A549 (cell line): ENCODE results near the gene ALG8. TPM values are rescaled to one million over a fixed set of nuclear protein-coding genes. Genes with fewer than 3 reads are reported as not detected.

Experiments used
- ATAC-seq, 2 experiments: fragments of 200-7000 bp in 1 of 2; fragments of >200 bp in 1 of 2; cut with Nextera tagmentation in 1 of 2; cut with Tn5 transposase in 1 of 2; 3 replicates each; pipeline versions ENCODE4 v1.8.0 to v1.9.1; 2018 to 2020; ENCODE audit warnings: mild to moderate bottlenecking in 1 of 2, moderate library complexity in 1 of 2
- CTCF ChIA-PET: fragments of 300-600 bp; sonication (Branson Sonifier 250); formaldehyde crosslinking; extraction: SDS; loops from one replicate; lab custom pipeline; 2021; ENCODE audit warnings: antibody characterized with exemption, inconsistent platforms; lab: Yijun Ruan, JAX
- POLR2A ChIA-PET: fragments of 350-600 bp; formaldehyde crosslinking; extraction: SDS; loops from one replicate; lab custom pipeline; 2021; ENCODE audit warnings: antibody characterized with exemption, inconsistent platforms; lab: Yijun Ruan, JAX
- DNase-seq, 2 experiments: peaks; one replicate each; pipeline versions ENCODE4 v3.0.0 to v3.0.0-alpha.2; 2011 to 2016; ENCODE audit warnings: low read depth in 1 of 2, low spot score in 1 of 2
- FAIRE-seq: peaks from 2 replicates; lab custom pipeline; 2011; peaks lifted over from hg19 to GRCh38; lab: Jason Lieb, UNC
- H3K27ac ChIP-seq, 2 experiments: fragments of >200 bp; sonication (Bioruptor Twin); formaldehyde crosslinking; 3 replicates each; pipeline ENCODE4 v1.5.1; 2016 to 2017
- H3K4me1 ChIP-seq: fragments of >200 bp; sonication (Bioruptor Twin); formaldehyde crosslinking; 3 replicates; pipeline ENCODE4 v1.6.1; 2016
- H3K4me2 ChIP-seq: fragments of >200 bp; sonication (Bioruptor Twin); formaldehyde crosslinking; 3 replicates; pipeline ENCODE4 v1.6.1; 2016
- H3K4me3 ChIP-seq: fragments of >200 bp; sonication (Bioruptor Twin); formaldehyde crosslinking; 3 replicates; pipeline ENCODE4 v1.5.1; 2016
- H3K9me3 ChIP-seq: fragments of >200 bp; sonication (Bioruptor Twin); formaldehyde crosslinking; 3 replicates; pipeline ENCODE4 v1.6.1; 2016
- BHLHE40 ChIP-seq: IDR thresholded peaks from 2 replicates; pipeline ENCODE4 v1.6.1; 2012; ENCODE audit warnings: low read depth, low read length, inconsistent platforms
- CEBPB ChIP-seq, 2 experiments: fragments of >200 bp in 1 of 2; sonication (Bioruptor Twin) in 1 of 2; formaldehyde crosslinking in 1 of 2; IDR thresholded peaks; 2 replicates each; pipeline ENCODE4 v1.6.1; 2012 to 2016
- EHMT2 ChIP-seq: fragments of 200-600 bp; sonication (generic); IDR thresholded peaks from 2 replicates; pipeline ENCODE4 v1.6.1; 2016; ENCODE audit warnings: antibody characterized with exemption, low read depth, mild to moderate bottlenecking, moderate library complexity
- FOSL2 ChIP-seq, 2 experiments: fragments of 450-650 bp in 1 of 2; fragments of >200 bp in 1 of 2; sonication (Bioruptor Twin) in 1 of 2; formaldehyde crosslinking; IDR thresholded peaks; 2 replicates each; pipeline versions ENCODE4 v1.5.0 to v1.6.1; 2016 to 2020; ENCODE audit warnings: mild to moderate bottlenecking in 1 of 2, moderate library complexity in 1 of 2
- FOXS1 ChIP-seq: fragments of 250-450 bp; sonication (Bioruptor Pico); IDR thresholded peaks from 2 replicates; pipeline ENCODE4 v1.5.0; 2020; ENCODE audit warnings: mild to moderate bottlenecking, moderate library complexity
- GATA3 ChIP-seq: IDR thresholded peaks from 2 replicates; pipeline ENCODE4 v1.6.1; 2012; ENCODE audit warnings: borderline replicate concordance
- HOXA7 ChIP-seq: fragments of 250-450 bp; sonication (Bioruptor Pico); IDR thresholded peaks from 2 replicates; pipeline ENCODE4 v1.5.0; 2020; ENCODE audit warnings: mild to moderate bottlenecking, moderate library complexity
- HOXB13 ChIP-seq: fragments of 250-450 bp; sonication (Bioruptor Pico); IDR thresholded peaks from 2 replicates; pipeline ENCODE4 v1.5.0; 2020; ENCODE audit warnings: low read depth, mild to moderate bottlenecking, moderate library complexity
- HOXB5 ChIP-seq: fragments of 250-450 bp; sonication (Bioruptor Pico); IDR thresholded peaks from 2 replicates; pipeline ENCODE4 v1.5.0; 2020; ENCODE audit warnings: mild to moderate bottlenecking, moderate library complexity
- KDM1A ChIP-seq: fragments of 200-600 bp; sonication (generic); IDR thresholded peaks from 2 replicates; pipeline ENCODE4 v1.6.1; 2016; ENCODE audit warnings: low read depth, mild to moderate bottlenecking
- MAFK ChIP-seq: fragments of 450-650 bp; IDR thresholded peaks from 2 replicates; pipeline ENCODE4 v1.6.1; 2014; ENCODE audit not compliant: partially characterized antibody
- MYC ChIP-seq: IDR thresholded peaks from 2 replicates; pipeline ENCODE4 v1.6.1; 2012; ENCODE audit warnings: mild to moderate bottlenecking, inconsistent platforms, low read length, improper control_type of control experiment, borderline replicate concordance
- RARB ChIP-seq: fragments of 250-450 bp; sonication (Bioruptor Pico); IDR thresholded peaks from 2 replicates; pipeline ENCODE4 v1.8.0; 2021; ENCODE audit warnings: mild to moderate bottlenecking, moderate library complexity
- RCOR1 ChIP-seq: fragments of 150-350 bp; IDR thresholded peaks from 2 replicates; pipeline ENCODE4 v1.6.1; 2014; ENCODE audit warnings: antibody characterized with exemption, low read length, low read depth
- RNF2 ChIP-seq: fragments of 200-600 bp; sonication (generic); IDR thresholded peaks from 2 replicates; pipeline ENCODE4 v1.6.1; 2016; ENCODE audit warnings: low read depth, mild to moderate bottlenecking, antibody characterized with exemption, moderate library complexity, borderline replicate concordance
- TFCP2L1 ChIP-seq: fragments of 250-450 bp; sonication (Bioruptor Pico); IDR thresholded peaks from 2 replicates; pipeline ENCODE4 v1.5.0; 2021; ENCODE audit warnings: mild to moderate bottlenecking
- ZC3H11A ChIP-seq: fragments of 450-650 bp; IDR thresholded peaks from 2 replicates; pipeline ENCODE4 v1.6.1; 2014; ENCODE audit warnings: antibody characterized with exemption, mild to moderate bottlenecking
- ZNF302 ChIP-seq: fragments of 250-450 bp; sonication (Bioruptor Pico); IDR thresholded peaks from 2 replicates; pipeline ENCODE4 v1.9.0; 2021; ENCODE audit warnings: inconsistent platforms, mild to moderate bottlenecking, moderate library complexity
- ZSCAN20 ChIP-seq: fragments of 250-450 bp; sonication (Bioruptor Pico); IDR thresholded peaks from 2 replicates; pipeline ENCODE4 v1.8.0; 2022; ENCODE audit warnings: mild to moderate bottlenecking, moderate library complexity
- WGBS: methylation state at CpG from one replicate; pipeline ENCODE4 v1.1.6; 2017; ENCODE audit errors: missing lambda C conversion rate; 5-methylcytosine and 5-hydroxymethylcytosine counted together
- polyA plus RNA-seq, 4 experiments: library from polyadenylated mRNA; depleted of rRNA in 3 of 4; stranded (reverse); fragments of >200 nt; fragmentation: RNase III in 1 of 4; extraction: RNeasy Plus Mini Kit Qiagen cat#74134 plus additional on column Dnase treatment in 1 of 4; gene quantifications; 2 replicates in 3 of 4; 3 replicates in 1 of 4; pipeline ENCODE4 v1.2.3, GENCODE V29; 2011 to 2017
- TF ChIP-seq, protein P1 (sequence below): fragments of 450-650 bp; IDR thresholded peaks from 2 replicates; pipeline ENCODE4 v1.6.1; 2014; ENCODE audit warnings: antibody characterized with exemption
- TF ChIP-seq, protein P2 (sequence below): fragments of >200 bp; sonication (Bioruptor Twin); formaldehyde crosslinking; IDR thresholded peaks from 3 replicates; pipeline ENCODE4 v1.5.1; 2016

ALG8 gene
- polyA plus RNA-seq, 2 of the 4 experiments (the other 2 are of a cell fraction) = 59.0 to 159 TPM

DNA sequence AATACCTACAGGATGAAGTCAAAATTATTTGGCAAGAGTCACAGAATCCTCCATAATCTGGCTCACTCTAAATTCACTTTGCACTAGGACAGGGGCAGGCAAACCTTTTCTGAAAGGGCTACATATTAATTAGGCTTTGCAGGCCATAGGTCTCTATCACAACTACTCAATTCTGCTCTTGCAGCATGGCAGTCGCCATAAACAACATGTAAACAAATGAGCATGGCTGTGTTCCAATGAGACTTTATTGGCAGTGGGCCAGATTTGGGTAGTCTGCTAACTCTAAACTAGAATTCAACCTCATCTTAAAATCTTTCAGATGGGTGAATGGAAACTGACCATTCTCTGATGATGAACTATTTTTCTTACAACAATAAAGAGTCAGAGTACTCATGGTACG, 70.0 kb downstream of the ALG8 start (continued):
- TF ChIP-seq, protein P1, sequence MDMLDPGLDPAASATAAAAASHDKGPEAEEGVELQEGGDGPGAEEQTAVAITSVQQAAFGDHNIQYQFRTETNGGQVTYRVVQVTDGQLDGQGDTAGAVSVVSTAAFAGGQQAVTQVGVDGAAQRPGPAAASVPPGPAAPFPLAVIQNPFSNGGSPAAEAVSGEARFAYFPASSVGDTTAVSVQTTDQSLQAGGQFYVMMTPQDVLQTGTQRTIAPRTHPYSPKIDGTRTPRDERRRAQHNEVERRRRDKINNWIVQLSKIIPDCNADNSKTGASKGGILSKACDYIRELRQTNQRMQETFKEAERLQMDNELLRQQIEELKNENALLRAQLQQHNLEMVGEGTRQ = no peak
- TF ChIP-seq HOXB13 (CRISPR knock-in tag) = no peak

DNA sequence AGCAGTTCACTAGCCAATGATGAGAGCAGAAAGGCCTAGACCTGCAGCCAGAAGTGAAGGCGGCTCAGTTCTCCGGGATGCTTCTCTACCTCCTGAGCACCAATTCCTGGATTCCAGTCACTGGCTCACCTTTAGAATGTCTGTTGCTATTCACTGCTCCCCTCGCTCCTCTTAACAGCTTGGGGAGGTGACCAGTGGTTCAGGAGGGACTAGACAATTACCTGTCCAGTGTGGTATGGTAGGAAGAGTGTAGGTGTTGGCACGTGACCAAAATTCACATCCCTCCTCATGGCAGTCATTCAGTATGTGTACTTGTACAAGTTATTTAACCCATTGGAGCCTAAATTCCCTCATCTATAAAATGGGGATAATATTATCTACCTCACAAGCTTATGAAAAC, 71.7 kb downstream of the ALG8 start:
- ATAC-seq (no peak), DNase-seq (no peak), FAIRE-seq (no peak)
- ChIA-PET POLR2A (no interaction called here), CTCF (no interaction called here)
- no peak for TF ChIP-seq RARB (CRISPR knock-in tag)
- Histone ChIP-seq H3K9me3 (no peaks in the 10 kb centered on the region), H3K4me2 (no peak overlapping the region), H3K27ac (no peak overlapping the region), H3K4me1 (no peaks in the 10 kb centered on the region), H3K4me3 (no peak overlapping the region)
- WGBS = 92% methylated on average over 4 of the region's 4 CpGs

DNA sequence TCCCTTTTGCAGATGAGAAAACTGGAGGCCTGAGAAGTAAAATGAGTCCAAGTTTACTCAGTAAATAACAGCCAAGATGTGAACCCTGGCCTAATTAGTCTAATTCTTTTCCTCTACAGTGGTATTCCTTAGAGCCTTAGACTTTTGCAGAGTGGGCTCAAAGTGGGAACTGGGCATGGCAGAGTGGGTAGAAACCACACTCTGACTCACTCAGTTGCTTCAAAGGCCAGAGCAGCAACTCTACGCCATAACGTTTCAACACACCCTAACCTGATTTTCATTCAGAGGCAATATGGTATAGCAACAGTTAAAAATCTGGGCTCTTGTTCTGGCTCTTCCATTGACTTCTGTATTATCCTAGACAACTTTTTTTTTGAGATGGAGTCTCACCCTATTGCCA, 73.0 kb downstream of the ALG8 start:
- POLR2A ChIA-PET = no interaction called here
- CTCF ChIA-PET = interaction anchor here (1.0 kb wide), 1 partner anchor 498 kb away, joined by 5 read pairs; no protein-coding TSS in a partner anchor

DNA sequence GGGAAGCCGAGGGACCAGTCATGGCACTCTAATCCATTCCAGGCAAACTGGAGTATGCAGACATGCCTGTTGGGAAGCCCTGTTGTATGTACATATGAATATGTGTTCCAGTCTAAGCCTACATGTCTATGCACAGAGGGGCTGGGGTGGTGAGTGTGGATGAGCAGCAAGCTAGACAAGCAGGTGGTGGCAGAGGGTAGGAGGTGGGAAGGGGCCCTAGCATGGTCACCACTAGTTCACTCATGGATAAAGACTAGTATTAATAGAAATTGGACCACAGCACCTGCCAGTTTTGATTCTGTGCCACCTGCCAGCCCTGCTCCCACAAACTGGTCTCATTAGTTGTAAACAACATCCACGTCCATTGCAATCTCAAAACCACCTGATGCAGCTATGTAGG, 74.2 kb downstream of the ALG8 start:
- FAIRE-seq = no peak
- ATAC-seq = no peak

More for the DNA sequence above, 73.0 kb downstream of the ALG8 start:
- DNase-seq (no peak), FAIRE-seq (no peak), ATAC-seq (no peak)
- TF ChIP-seq CEBPB (IDR thresholded peaks at IDR 0.05) (no peak), KDM1A (no peak), FOSL2 (IDR thresholded peaks at IDR 0.05) (no peak), FOSL2 (CRISPR knock-in tag; IDR thresholded peaks at IDR 0.05) (no peak), GATA3 (no peak), ZSCAN20 (no peak), HOXA7 (CRISPR knock-in tag) (no peak), RNF2 (no peak), MYC (no peak), HOXB5 (CRISPR knock-in tag) (no peak), MAFK (no peak), TFCP2L1 (CRISPR knock-in tag) (no peak), FOXS1 (CRISPR knock-in tag) (no peak), ZC3H11A (no peak), ZNF302 (CRISPR knock-in tag) (no peak)
- TF ChIP-seq, protein P2, sequence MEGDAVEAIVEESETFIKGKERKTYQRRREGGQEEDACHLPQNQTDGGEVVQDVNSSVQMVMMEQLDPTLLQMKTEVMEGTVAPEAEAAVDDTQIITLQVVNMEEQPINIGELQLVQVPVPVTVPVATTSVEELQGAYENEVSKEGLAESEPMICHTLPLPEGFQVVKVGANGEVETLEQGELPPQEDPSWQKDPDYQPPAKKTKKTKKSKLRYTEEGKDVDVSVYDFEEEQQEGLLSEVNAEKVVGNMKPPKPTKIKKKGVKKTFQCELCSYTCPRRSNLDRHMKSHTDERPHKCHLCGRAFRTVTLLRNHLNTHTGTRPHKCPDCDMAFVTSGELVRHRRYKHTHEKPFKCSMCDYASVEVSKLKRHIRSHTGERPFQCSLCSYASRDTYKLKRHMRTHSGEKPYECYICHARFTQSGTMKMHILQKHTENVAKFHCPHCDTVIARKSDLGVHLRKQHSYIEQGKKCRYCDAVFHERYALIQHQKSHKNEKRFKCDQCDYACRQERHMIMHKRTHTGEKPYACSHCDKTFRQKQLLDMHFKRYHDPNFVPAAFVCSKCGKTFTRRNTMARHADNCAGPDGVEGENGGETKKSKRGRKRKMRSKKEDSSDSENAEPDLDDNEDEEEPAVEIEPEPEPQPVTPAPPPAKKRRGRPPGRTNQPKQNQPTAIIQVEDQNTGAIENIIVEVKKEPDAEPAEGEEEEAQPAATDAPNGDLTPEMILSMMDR = no peak
- Histone ChIP-seq H3K27ac (no peak overlapping the region), H3K9me3 (no peaks in the 10 kb centered on the region), H3K4me2 (no peak overlapping the region), H3K4me1 (no peaks in the 10 kb centered on the region), H3K4me3 (no peak overlapping the region)
- WGBS = 82% methylated on average over 2 of the region's 2 CpGs

More for the DNA sequence above, 74.2 kb downstream of the ALG8 start:
- no peaks in the 10 kb centered on the region for H3K4me1 ChIP-seq
- H3K4me3 ChIP-seq = no peak overlapping the region
- TF ChIP-seq EHMT2 (no peak), RCOR1 (no peak), FOSL2 (IDR thresholded peaks at IDR 0.05) (no peak), FOSL2 (CRISPR knock-in tag; IDR thresholded peaks at IDR 0.05) (no peak), BHLHE40 (no peak), HOXB13 (CRISPR knock-in tag) (no peak)
- no peak overlapping the region for H3K4me2 ChIP-seq
- H3K27ac ChIP-seq = no peak overlapping the region
- CTCF ChIA-PET = interaction anchor here (0.6 to 1.1 kb wide), 4 partner anchors 11 to 499 kb away, joined by 3 to 5 read pairs (median 4); partner anchors contain the start of gene NDUFC2
- DNase-seq = no peak
- 76% methylated on average over 2 of the region's 2 CpGs for WGBS
- H3K9me3 ChIP-seq = no peaks in the 10 kb centered on the region
- POLR2A ChIA-PET = no interaction called here
